Spleen (tissue), 11 donors: ENCODE data around the gene CLEC17A. TPM values are rescaled to one million over a fixed set of nuclear protein-coding genes. Genes with fewer than 3 reads are reported as not detected.

Experiments used
- DNase-seq: peaks from one replicate; pipeline ENCODE4 v3.0.0-alpha.2; 2020
- H3K27ac ChIP-seq, 8 donors: fragments of 200-600 bp; sonication (generic) in 7 of 8; 1 replicate in 4 of 8; 2 replicates in 4 of 8; pipeline versions ENCODE4 v1.5.0 to v1.8.0; 2016 to 2021; ENCODE audit warnings: inconsistent platforms in 4 of 8, mild to moderate bottlenecking in 4 of 8, moderate library complexity in 1 of 8
- H3K27me3 ChIP-seq, 7 donors: fragments of 200-600 bp; sonication (generic) in 6 of 7; replicated peaks in 1 of 7; 1 replicate in 4 of 7; 2 replicates in 3 of 7; pipeline versions ENCODE4 v1.5.0 to v1.8.0; 2016 to 2021; ENCODE audit warnings: inconsistent platforms in 3 of 7, mild to moderate bottlenecking in 1 of 7
- H3K36me3 ChIP-seq, 6 donors: fragments of 200-600 bp; sonication (generic) in 5 of 6; 1 replicate in 4 of 6; 2 replicates in 2 of 6; pipeline versions ENCODE4 v1.5.0 to v1.8.0; 2016 to 2021; ENCODE audit warnings: inconsistent platforms in 2 of 6
- H3K4me1 ChIP-seq, 6 donors: fragments of 200-600 bp; sonication (generic) in 5 of 6; 1 replicate in 3 of 6; 2 replicates in 3 of 6; pipeline versions ENCODE4 v1.5.0 to v1.8.0; 2016 to 2021; ENCODE audit warnings: inconsistent platforms in 3 of 6
- H3K4me3 ChIP-seq, 8 donors: fragments of 200-600 bp; sonication (generic) in 7 of 8; 1 replicate in 4 of 8; 2 replicates in 4 of 8; pipeline versions ENCODE4 v1.5.0 to v1.8.0; 2016 to 2021; ENCODE audit warnings: inconsistent platforms in 4 of 8, mild to moderate bottlenecking in 4 of 8, moderate library complexity in 2 of 8
- H3K9me3 ChIP-seq, 8 donors: fragments of 200-600 bp; sonication (generic) in 7 of 8; 1 replicate in 4 of 8; 2 replicates in 4 of 8; pipeline versions ENCODE4 v1.5.0 to v1.8.0; 2016 to 2021; ENCODE audit warnings: inconsistent platforms in 4 of 8
- CTCF ChIP-seq, 11 experiments: fragments of 200-600 bp in 7 of 11; fragments of 450-650 bp in 4 of 11; sonication (generic) in 4 of 11; IDR thresholded peaks in 8 of 11; conservative IDR thresholded peaks in 3 of 11; 1 replicate in 7 of 11; 2 replicates in 4 of 11; pipeline versions ENCODE4 v1.4.0 to v1.8.0; 2016 to 2021; ENCODE audit warnings: antibody characterized with exemption in 11 of 11, inconsistent platforms in 4 of 11, mild to moderate bottlenecking in 1 of 11
- POLR2A ChIP-seq, 3 donors: fragments of 450-650 bp; IDR thresholded peaks; one replicate each; pipeline ENCODE4 v1.5.1; 2017; ENCODE audit warnings: antibody characterized with exemption in 3 of 3, mild to moderate bottlenecking in 1 of 3
- POLR2AphosphoS5 ChIP-seq, 3 donors: sonication (generic); formaldehyde crosslinking; IDR thresholded peaks; one replicate each; pipeline ENCODE4 v1.5.1; 2017; ENCODE audit warnings: antibody characterized with exemption in 3 of 3
- WGBS, 5 donors: extraction: QIAGEN DNeasy Blood & Tissue Kit in 3 of 5; methylation state at CpG; one replicate each; pipeline versions ENCODE4 v1.1.5 to v1.1.7; 2013 to 2018; 5-methylcytosine and 5-hydroxymethylcytosine counted together
- intact Hi-C: fragments of 100-400 bp; cut with DNase I; formaldehyde crosslinking; loops from one replicate; pipeline ENCODE4 v1.15.0; 2023; ENCODE audit warnings: low total_unique reads
- polyA plus RNA-seq, 3 donors: library from polyadenylated mRNA; stranded (reverse); fragments of 200-250 nt; gene quantifications; one replicate each; pipeline ENCODE4 v1.2.1, GENCODE V29; 2013
- total RNA-seq, 7 donors: library from RNA; depleted of rRNA in 3 of 7; stranded (reverse); fragments of >200 nt in 3 of 7; fragmentation: NEBNext Ultra II Directional in 4 of 7; extraction: Animal tissue kit (Norgen Biotek cat#: 25700) in 4 of 7; gene quantifications; one replicate each; pipeline versions ENCODE4 v1.1.0 to v1.2.1, GENCODE V29; 2016 to 2021
- donor health status: healthy with polysubstance abuse.
- donor health status: DM: no; HTN: no; CAD: no; lungs with moderate emphysema.
- donor health status: DM: no; HTN: no; CAD: no.
- donor health status: Bipolar disorder and iron deficiency.
- donor health status: healthy.
- donor health status: DM: no; HTN: no; CAD: no.
- donor health status: DM: yes; HTN: yes; CAD: no.

The CLEC17A gene
- total and polyA plus RNA-seq, 10 donors: 17.9 to 47.6 (median 23.4) TPM

- intact Hi-C loops: no loop called here
- Histone ChIP-seq H3K4me1 (peaks cover 20 to 80% (median 42%) of the 10 kb centered on the region in 6 donors), H3K36me3 (no peaks in the 10 kb centered on the region), H3K4me3 (no peak overlapping the region), H3K9me3 (no peaks in the 10 kb centered on the region), H3K27me3 (no peaks in the 10 kb centered on the region), H3K27ac (peak overlapping the region in 2 of 8 donors; percentile 25 to 68)
- 84 to 95% (median 85%) methylated on average over 6 of the region's 6 CpGs for WGBS, 5 donors
- TF ChIP-seq CTCF (IDR thresholded peaks at IDR 0.05 in 8 of 11, conservative IDR thresholded peaks at IDR 0.05 in 3 of 11) (no peak), POLR2A (IDR thresholded peaks at IDR 0.05) (no peak), POLR2AphosphoS5 (IDR thresholded peaks at IDR 0.05) (no peak)
- no peak for DNase-seq
Measured at GRCh38 chr19:14575428-14575980, 7.4 kb upstream of the CLEC17A start.

- DNase-seq: no peak
- H3K4me1 ChIP-seq: peaks cover 12 to 80% (median 35%) of the 10 kb centered on the region in 6 donors
- H3K27me3 ChIP-seq: no peaks in the 10 kb centered on the region
- TF ChIP-seq CTCF (IDR thresholded peaks at IDR 0.05 in 8 of 11, conservative IDR thresholded peaks at IDR 0.05 in 3 of 11) (no peak), POLR2AphosphoS5 (IDR thresholded peaks at IDR 0.05) (no peak), POLR2A (IDR thresholded peaks at IDR 0.05) (no peak)
- H3K27ac ChIP-seq: peak overlapping the region in 1 of 8 donors; percentile 25
- no peaks in the 10 kb centered on the region for H3K9me3 ChIP-seq
- no peak overlapping the region for H3K4me3 ChIP-seq
- WGBS, 5 donors: 77 to 89% (median 81%) methylated on average over 8 of the region's 8 CpGs
- no peaks in the 10 kb centered on the region for H3K36me3 ChIP-seq
- intact Hi-C loops: no loop called here
Measured at GRCh38 chr19:14576363-14576762, 6.5 kb upstream of the CLEC17A start.

GRCh38 chr19:14577264-14577663 lies 5.6 kb upstream of the CLEC17A start:
- no peak for TF ChIP-seq POLR2AphosphoS5 (IDR thresholded peaks at IDR 0.05)
- TF ChIP-seq POLR2A (IDR thresholded peaks at IDR 0.05): no peak
- WGBS, 5 donors: 61 to 63% (median 61%) methylated on average over 5 of the region's 5 CpGs
- no peak overlapping the region for H3K4me3 ChIP-seq
- intact Hi-C loops: no loop called here
- DNase-seq: no peak
- no peaks in the 10 kb centered on the region for H3K27me3 ChIP-seq
- no peaks in the 10 kb centered on the region for H3K36me3 ChIP-seq
- H3K27ac ChIP-seq: peak overlapping the region in 4 of 8 donors; percentile 36 to 63 (median 58)
- H3K4me1 ChIP-seq: peaks cover 9 to 79% (median 31%) of the 10 kb centered on the region in 6 donors
- no peaks in the 10 kb centered on the region for H3K9me3 ChIP-seq

- no peak for DNase-seq
- intact Hi-C loops: no loop called here
- TF ChIP-seq POLR2A (IDR thresholded peaks at IDR 0.05) (no peak), CTCF (IDR thresholded peaks at IDR 0.05 in 8 of 11, conservative IDR thresholded peaks at IDR 0.05 in 3 of 11) (no peak), POLR2AphosphoS5 (IDR thresholded peaks at IDR 0.05) (peak in 1 of 3 donors; percentile 46)
- Histone ChIP-seq H3K27ac (peak overlapping the region in 4 of 8 donors; percentile 36 to 63 (median 58)), H3K9me3 (no peaks in the 10 kb centered on the region), H3K27me3 (no peaks in the 10 kb centered on the region), H3K4me1 (peaks cover 6 to 80% (median 27%) of the 10 kb centered on the region in 6 donors), H3K36me3 (no peaks in the 10 kb centered on the region), H3K4me3 (no peak overlapping the region)
- WGBS, 5 donors: 34 to 60% (median 53%) methylated on average over 6 of the region's 6 CpGs
Measured at GRCh38 chr19:14577885-14578427, 4.9 kb upstream of the CLEC17A start.
